VCaP (cell line): ENCODE results near the gene HMCN1.
"Not testable (repeated sequence)": the region's sequence is repeated elsewhere in the genome, so short reads cannot be mapped to it uniquely, and the experiment has no call there.

Source experiments
- H3K27ac ChIP-seq: fragments of 450-650 bp; 2 replicates; pipeline ENCODE4 v1.5.1; 2017
- CTCF ChIP-seq: fragments of 450-650 bp; conservative IDR thresholded peaks from 2 replicates; pipeline ENCODE4 v1.5.1; 2017; ENCODE audit warnings: mild to moderate bottlenecking, moderate library complexity

Gene HMCN1

DNA sequence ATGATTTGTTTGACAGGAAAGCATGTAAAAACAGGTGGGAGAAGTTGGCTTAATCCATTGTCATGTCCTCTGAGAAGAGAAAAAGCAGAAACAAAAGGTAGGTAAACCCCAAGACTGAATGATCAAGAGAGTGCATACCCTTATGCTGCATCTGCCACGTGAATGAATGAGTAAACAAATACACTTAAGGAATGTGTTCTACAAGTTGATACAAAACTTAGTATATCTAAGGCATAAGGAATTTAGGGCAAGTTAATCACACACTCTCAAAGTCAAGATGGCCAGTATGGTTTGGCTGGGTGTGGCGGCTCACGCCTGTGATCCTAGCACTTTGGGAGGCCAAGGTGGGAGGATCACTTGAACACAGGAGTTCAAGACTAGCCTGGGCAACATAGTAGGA, 34.2 kb downstream of the HMCN1 start:
- TF ChIP-seq CTCF = no peak
- H3K27ac ChIP-seq = no peak overlapping the region

DNA sequence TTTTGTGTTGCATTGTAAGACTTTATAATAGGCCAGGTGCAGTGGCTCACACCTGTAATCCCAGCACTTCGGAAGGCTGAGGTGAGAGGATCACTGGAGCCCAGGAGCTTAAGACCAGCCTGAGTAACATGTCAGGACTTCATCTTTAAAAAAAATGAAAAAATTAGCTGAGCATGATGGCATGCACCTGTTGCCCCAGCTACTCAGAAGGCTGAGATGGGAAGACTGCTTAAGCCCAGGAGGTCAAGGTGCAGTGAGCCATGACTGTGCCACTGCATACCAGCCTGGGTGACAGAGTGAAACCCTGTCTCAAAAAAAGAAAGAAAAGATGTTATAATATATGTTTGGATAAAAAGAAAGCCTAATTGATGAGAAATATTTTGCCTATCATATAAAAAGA, 34.9 kb downstream of the HMCN1 start:
- TF ChIP-seq CTCF = no peak
- no peak overlapping the region for H3K27ac ChIP-seq

DNA sequence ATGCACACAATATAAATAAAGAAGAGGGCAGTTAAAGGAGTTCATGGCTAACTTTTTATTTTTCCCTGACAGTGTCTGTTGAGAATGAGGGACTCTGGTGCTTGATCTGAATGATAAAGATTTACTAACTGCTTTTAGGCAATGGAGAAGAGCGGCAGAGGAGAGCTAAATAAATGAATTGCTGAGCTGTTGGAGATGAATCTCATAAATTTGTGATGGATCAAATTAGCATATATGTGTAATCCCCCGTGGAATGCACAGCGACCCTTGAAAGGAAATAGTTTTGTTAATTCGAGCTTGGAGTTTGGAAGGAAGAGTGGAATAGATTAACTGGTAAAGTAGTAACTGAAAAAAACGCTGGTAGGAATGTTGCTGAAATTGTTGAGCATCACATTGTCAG, 40.2 kb downstream of the HMCN1 start:
- H3K27ac ChIP-seq = no peak overlapping the region
- no peak for TF ChIP-seq CTCF

GRCh38 chr1:185775501-185775900, 41.3 kb downstream of the HMCN1 start:
- H3K27ac ChIP-seq = no peak overlapping the region
- TF ChIP-seq CTCF = no peak

DNA sequence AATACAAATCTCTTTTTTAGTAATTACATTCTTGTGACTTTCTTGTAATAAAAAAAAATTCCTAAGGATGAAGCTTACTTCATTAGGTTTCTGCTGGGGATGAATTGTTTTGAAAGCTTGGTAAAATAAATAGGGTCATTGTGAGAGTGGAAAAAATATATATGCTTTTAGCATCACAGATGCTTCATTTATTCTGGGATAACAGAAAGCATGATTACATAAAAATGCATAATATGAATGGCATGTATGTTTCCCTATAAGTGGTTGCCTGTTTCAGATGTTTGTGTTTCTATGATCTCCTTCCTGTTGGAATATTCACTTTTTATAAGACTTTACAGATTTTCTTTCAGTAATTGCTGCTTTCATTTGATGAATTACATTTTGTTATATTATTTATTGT, 42.3 kb downstream of the HMCN1 start:
- TF ChIP-seq CTCF = no peak
- no peak overlapping the region for H3K27ac ChIP-seq

DNA sequence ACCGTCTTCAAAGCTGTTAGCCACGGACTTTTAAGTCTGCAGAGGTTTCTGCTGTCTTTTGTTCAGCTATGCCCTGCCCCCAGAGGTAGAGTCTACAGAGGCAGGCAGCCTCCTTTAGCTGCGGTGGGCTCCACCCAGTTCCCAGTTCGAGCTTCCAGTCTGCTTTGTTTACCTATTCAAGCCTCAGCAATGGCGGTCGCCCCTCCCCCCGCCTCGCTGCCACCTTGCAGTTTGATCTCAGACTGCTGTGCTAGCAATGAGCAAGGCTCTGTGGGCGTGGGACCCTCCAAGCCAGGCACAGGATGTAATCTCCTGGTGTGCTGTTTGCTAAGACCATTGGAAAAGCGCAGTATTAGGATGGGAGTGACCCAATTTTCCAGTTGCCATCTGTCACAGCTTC, 49.7 kb downstream of the HMCN1 start:
- H3K27ac ChIP-seq = not testable (repeated sequence)

DNA sequence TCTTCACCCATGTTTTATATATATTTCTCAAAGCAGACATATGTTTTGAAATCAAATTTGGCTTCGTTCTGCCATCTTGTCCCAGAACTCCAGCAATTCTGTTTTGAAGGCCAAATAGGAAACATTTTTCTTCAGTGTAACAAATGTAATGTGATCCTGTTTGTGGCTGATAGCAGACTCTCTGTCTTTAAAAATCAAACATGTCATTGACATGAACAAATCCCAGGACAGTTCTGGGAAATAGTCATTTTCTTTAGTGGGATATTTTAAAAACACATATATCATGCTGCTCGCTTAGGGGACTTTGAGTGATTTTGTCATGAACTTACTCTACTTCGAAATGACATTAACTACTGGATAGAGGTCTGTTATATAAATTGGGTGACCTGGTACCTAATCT, 51.4 kb downstream of the HMCN1 start:
- no peak overlapping the region for H3K27ac ChIP-seq
- no peak for TF ChIP-seq CTCF

DNA sequence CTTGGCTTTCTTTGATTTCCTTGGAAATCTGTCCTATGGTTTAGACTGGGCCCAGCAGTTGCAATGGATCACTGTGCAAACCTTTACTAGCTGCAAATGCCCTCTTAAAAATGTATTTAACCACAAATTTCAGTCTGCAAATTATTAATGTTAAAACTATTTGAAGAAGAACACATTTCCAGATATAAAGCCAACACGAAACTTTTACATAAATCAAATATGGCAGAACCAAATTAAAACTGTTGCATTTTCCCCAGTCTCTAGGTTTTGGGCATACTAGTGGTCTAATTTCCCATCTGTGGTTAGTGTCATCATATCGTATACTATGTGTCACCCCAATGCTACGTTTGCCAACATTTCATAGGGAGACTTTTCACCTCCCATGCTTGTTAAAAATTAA, 52.3 kb downstream of the HMCN1 start:
- no peak for TF ChIP-seq CTCF
- no peak overlapping the region for H3K27ac ChIP-seq
